Liver (tissue), 3 donors: ENCODE results near the gene HIC2.

Experiments
- FOXA1 ChIP-seq: IDR thresholded peaks from 2 replicates; pipeline ENCODE4 v1.6.1; 2016; ENCODE audit warnings: antibody characterized with exemption
- GABPA ChIP-seq, 2 donors: IDR thresholded peaks in 1 of 2; conservative IDR thresholded peaks in 1 of 2; 2 replicates each; pipeline ENCODE4 v1.6.1; 2016; ENCODE audit warnings: antibody characterized with exemption in 2 of 2, mild to moderate bottlenecking in 1 of 2, moderate library complexity in 1 of 2
- JUND ChIP-seq, 2 donors: IDR thresholded peaks; 2 replicates each; pipeline ENCODE4 v1.6.1; 2016; ENCODE audit warnings: antibody characterized with exemption in 2 of 2
- NR2F2 ChIP-seq: IDR thresholded peaks from 2 replicates; pipeline ENCODE4 v1.6.1; 2016; ENCODE audit warnings: antibody characterized with exemption
- RAD21 ChIP-seq, 2 donors: IDR thresholded peaks; 2 replicates each; pipeline ENCODE4 v1.6.1; 2016; ENCODE audit warnings: antibody characterized with exemption in 2 of 2, mild to moderate bottlenecking in 2 of 2
- RXRA ChIP-seq, 2 donors: IDR thresholded peaks; 2 replicates each; pipeline ENCODE4 v1.6.1; 2017 to 2018; ENCODE audit warnings: antibody characterized with exemption in 2 of 2, mild to moderate bottlenecking in 1 of 2
- SP1 ChIP-seq: IDR thresholded peaks from 2 replicates; pipeline ENCODE4 v1.6.1; 2018; ENCODE audit warnings: antibody characterized with exemption, mild to moderate bottlenecking
- TAF1 ChIP-seq: conservative IDR thresholded peaks from 2 replicates; pipeline ENCODE4 v1.6.1; 2016; ENCODE audit warnings: antibody characterized with exemption, mild to moderate bottlenecking
- YY1 ChIP-seq: IDR thresholded peaks from 2 replicates; pipeline ENCODE4 v1.6.1; 2016; ENCODE audit warnings: antibody characterized with exemption, mild to moderate bottlenecking
- TF ChIP-seq, protein P1 (sequence below): fragments of 150-350 bp; IDR thresholded peaks from 2 replicates; pipeline ENCODE4 v1.5.1; 2017; ENCODE audit warnings: improper control_type of control experiment, low read depth, low read length; ENCODE audit not compliant: missing input control
- TF ChIP-seq, protein P2 (sequence below): IDR thresholded peaks from 2 replicates; pipeline ENCODE4 v1.6.1; 2016; ENCODE audit warnings: antibody characterized with exemption
- TF ChIP-seq, protein P3 (sequence below): IDR thresholded peaks from 2 replicates; pipeline ENCODE4 v1.6.1; 2016; ENCODE audit warnings: antibody characterized with exemption
- TF ChIP-seq, protein P4 (sequence below): IDR thresholded peaks from 2 replicates; pipeline ENCODE4 v1.6.1; 2016; ENCODE audit warnings: antibody characterized with exemption
- TF ChIP-seq, protein P5 (sequence below): IDR thresholded peaks from 2 replicates; pipeline ENCODE4 v1.6.1; 2016; ENCODE audit warnings: antibody characterized with exemption, mild to moderate bottlenecking
- donor health status: healthy.
- donor health status: healthy.

DNA sequence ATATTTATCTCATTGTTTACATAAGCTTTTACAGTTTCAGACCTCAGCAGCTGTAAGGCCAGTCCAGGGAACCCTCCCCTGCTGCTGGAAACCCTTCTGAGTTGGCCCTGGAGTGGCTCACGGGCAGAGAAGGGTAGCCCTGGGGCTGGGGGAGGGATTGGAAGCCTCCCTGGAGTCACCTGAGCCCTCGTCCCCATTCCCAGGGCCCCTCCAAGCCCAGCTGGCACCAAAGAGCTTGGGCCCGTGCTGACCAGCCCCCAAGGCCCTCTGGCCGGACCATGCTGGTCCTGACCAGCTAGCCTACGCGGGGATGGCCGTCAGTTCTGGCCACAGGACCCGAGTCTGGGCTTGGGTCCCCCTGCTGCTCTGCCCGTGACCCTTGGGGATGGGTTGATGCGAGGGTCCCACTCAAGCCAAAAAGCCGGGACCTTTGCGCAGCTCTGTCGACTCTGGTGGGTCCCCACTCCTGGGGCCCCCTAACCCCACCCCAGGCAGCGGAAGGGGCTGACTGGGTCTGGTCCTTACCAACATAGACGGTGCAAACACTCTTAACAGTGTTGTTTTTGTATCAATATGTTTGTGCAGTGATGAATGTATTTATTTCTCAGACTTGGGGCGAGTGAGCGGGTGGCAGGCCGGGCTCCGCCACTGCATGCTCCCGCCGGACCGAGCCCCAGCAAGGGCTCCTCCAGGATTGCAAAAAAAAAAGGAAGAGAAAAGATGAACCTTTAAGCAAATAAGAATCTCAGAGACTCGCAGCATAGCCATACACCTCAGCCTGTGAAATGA, 32.6 kb downstream of the HIC2 start:
- TF ChIP-seq, protein P1, sequence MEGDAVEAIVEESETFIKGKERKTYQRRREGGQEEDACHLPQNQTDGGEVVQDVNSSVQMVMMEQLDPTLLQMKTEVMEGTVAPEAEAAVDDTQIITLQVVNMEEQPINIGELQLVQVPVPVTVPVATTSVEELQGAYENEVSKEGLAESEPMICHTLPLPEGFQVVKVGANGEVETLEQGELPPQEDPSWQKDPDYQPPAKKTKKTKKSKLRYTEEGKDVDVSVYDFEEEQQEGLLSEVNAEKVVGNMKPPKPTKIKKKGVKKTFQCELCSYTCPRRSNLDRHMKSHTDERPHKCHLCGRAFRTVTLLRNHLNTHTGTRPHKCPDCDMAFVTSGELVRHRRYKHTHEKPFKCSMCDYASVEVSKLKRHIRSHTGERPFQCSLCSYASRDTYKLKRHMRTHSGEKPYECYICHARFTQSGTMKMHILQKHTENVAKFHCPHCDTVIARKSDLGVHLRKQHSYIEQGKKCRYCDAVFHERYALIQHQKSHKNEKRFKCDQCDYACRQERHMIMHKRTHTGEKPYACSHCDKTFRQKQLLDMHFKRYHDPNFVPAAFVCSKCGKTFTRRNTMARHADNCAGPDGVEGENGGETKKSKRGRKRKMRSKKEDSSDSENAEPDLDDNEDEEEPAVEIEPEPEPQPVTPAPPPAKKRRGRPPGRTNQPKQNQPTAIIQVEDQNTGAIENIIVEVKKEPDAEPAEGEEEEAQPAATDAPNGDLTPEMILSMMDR = no peak
- TF ChIP-seq SP1 (no peak), YY1 (no peak), RAD21 (IDR thresholded peaks at IDR 0.05) (no peak), TAF1 (no peak), RXRA (IDR thresholded peaks at IDR 0.05) (no peak), GABPA (IDR thresholded peaks at IDR 0.05 in 1 of 2, conservative IDR thresholded peaks at IDR 0.05 in 1 of 2) (no peak), NR2F2 (no peak), FOXA1 (no peak), JUND (IDR thresholded peaks at IDR 0.05) (no peak)
- TF ChIP-seq, protein P2, sequence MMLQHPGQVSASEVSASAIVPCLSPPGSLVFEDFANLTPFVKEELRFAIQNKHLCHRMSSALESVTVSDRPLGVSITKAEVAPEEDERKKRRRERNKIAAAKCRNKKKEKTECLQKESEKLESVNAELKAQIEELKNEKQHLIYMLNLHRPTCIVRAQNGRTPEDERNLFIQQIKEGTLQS = no peak
- TF ChIP-seq, protein P3, sequence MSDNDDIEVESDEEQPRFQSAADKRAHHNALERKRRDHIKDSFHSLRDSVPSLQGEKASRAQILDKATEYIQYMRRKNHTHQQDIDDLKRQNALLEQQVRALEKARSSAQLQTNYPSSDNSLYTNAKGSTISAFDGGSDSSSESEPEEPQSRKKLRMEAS = no peak
- TF ChIP-seq, protein P4, sequence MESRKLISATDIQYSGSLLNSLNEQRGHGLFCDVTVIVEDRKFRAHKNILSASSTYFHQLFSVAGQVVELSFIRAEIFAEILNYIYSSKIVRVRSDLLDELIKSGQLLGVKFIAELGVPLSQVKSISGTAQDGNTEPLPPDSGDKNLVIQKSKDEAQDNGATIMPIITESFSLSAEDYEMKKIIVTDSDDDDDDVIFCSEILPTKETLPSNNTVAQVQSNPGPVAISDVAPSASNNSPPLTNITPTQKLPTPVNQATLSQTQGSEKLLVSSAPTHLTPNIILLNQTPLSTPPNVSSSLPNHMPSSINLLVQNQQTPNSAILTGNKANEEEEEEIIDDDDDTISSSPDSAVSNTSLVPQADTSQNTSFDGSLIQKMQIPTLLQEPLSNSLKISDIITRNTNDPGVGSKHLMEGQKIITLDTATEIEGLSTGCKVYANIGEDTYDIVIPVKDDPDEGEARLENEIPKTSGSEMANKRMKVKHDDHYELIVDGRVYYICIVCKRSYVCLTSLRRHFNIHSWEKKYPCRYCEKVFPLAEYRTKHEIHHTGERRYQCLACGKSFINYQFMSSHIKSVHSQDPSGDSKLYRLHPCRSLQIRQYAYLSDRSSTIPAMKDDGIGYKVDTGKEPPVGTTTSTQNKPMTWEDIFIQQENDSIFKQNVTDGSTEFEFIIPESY = no peak
- TF ChIP-seq, protein P5, sequence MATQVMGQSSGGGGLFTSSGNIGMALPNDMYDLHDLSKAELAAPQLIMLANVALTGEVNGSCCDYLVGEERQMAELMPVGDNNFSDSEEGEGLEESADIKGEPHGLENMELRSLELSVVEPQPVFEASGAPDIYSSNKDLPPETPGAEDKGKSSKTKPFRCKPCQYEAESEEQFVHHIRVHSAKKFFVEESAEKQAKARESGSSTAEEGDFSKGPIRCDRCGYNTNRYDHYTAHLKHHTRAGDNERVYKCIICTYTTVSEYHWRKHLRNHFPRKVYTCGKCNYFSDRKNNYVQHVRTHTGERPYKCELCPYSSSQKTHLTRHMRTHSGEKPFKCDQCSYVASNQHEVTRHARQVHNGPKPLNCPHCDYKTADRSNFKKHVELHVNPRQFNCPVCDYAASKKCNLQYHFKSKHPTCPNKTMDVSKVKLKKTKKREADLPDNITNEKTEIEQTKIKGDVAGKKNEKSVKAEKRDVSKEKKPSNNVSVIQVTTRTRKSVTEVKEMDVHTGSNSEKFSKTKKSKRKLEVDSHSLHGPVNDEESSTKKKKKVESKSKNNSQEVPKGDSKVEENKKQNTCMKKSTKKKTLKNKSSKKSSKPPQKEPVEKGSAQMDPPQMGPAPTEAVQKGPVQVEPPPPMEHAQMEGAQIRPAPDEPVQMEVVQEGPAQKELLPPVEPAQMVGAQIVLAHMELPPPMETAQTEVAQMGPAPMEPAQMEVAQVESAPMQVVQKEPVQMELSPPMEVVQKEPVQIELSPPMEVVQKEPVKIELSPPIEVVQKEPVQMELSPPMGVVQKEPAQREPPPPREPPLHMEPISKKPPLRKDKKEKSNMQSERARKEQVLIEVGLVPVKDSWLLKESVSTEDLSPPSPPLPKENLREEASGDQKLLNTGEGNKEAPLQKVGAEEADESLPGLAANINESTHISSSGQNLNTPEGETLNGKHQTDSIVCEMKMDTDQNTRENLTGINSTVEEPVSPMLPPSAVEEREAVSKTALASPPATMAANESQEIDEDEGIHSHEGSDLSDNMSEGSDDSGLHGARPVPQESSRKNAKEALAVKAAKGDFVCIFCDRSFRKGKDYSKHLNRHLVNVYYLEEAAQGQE = no peak
